Keratinocyte (primary cell): ENCODE results near the gene PAX7. TPM values are rescaled to one million over a fixed set of nuclear protein-coding genes. Genes with fewer than 3 reads are reported as not detected.

Experiments used
- DNase-seq: peaks from one replicate; pipeline ENCODE4 v3.0.0-alpha.2; 2011; ENCODE audit warnings: low read depth, missing footprints, low spot score
- FAIRE-seq: peaks from 2 replicates; lab custom pipeline; 2011; peaks lifted over from hg19 to GRCh38; lab: Jason Lieb, UNC
- H2AFZ ChIP-seq: 2 replicates; pipeline ENCODE4 v1.6.0; 2012; ENCODE audit warnings: low read length, control low read depth, inconsistent platforms; ENCODE audit not compliant: control insufficient read depth
- H3K27ac ChIP-seq: 2 replicates; pipeline ENCODE4 v1.5.1; 2011; ENCODE audit warnings: low read length; ENCODE audit not compliant: control insufficient read depth, insufficient read depth
- H3K27me3 ChIP-seq: 3 replicates; pipeline ENCODE4 v1.6.0; 2011; ENCODE audit warnings: low read length; ENCODE audit not compliant: control insufficient read depth, insufficient read depth; ENCODE audit errors: extremely low read depth
- H3K36me3 ChIP-seq, 2 experiments: 2 replicates in 1 of 2; 3 replicates in 1 of 2; pipeline ENCODE4 v1.5.1; 2011; ENCODE audit warnings: low read length in 2 of 2, mild to moderate bottlenecking in 1 of 2; ENCODE audit not compliant: control insufficient read depth in 2 of 2, insufficient read depth in 2 of 2; ENCODE audit errors: extremely low read depth in 1 of 2
- H3K4me1 ChIP-seq: 3 replicates; pipeline ENCODE4 v1.5.1; 2011; ENCODE audit warnings: low read length; ENCODE audit not compliant: control insufficient read depth, insufficient read depth; ENCODE audit errors: extremely low read depth
- H3K4me2 ChIP-seq: 3 replicates; pipeline ENCODE4 v1.6.0; 2011; ENCODE audit warnings: low read depth, low read length; ENCODE audit not compliant: control insufficient read depth, insufficient read depth; ENCODE audit errors: extremely low read depth
- H3K4me3 ChIP-seq, 3 experiments: fragments of 200-600 bp in 1 of 3; sonication (generic) in 1 of 3; 2 replicates in 2 of 3; 3 replicates in 1 of 3; pipeline ENCODE4 v1.5.1; 2011 to 2016; ENCODE audit warnings: low read length in 3 of 3, mild to moderate bottlenecking in 3 of 3, control low read depth in 2 of 3, inconsistent platforms in 1 of 3, low read depth in 1 of 3, mixed read lengths in 1 of 3, mixed run types in 1 of 3, moderate library complexity in 1 of 3; ENCODE audit not compliant: control insufficient read depth in 2 of 3, insufficient read depth in 2 of 3; ENCODE audit errors: extremely low read depth in 1 of 3
- H3K79me2 ChIP-seq: 2 replicates; pipeline ENCODE4 v1.6.0; 2012; ENCODE audit warnings: low read length; ENCODE audit not compliant: control insufficient read depth, insufficient read depth
- H3K9ac ChIP-seq: 3 replicates; pipeline ENCODE4 v1.6.0; 2011; ENCODE audit warnings: low read length; ENCODE audit not compliant: control insufficient read depth, insufficient read depth; ENCODE audit errors: extremely low read depth
- H3K9me1 ChIP-seq: 3 replicates; pipeline ENCODE4 v1.6.0; 2011; ENCODE audit warnings: low read length; ENCODE audit not compliant: control insufficient read depth, insufficient read depth; ENCODE audit errors: extremely low read depth
- H3K9me3 ChIP-seq: 2 replicates; pipeline ENCODE4 v1.5.1; 2012; ENCODE audit warnings: low read depth, low read length; ENCODE audit not compliant: control insufficient read depth
- H4K20me1 ChIP-seq: 3 replicates; pipeline ENCODE4 v1.6.0; 2011; ENCODE audit warnings: low read length; ENCODE audit not compliant: control insufficient read depth, insufficient read depth; ENCODE audit errors: extremely low read depth
- EZH2 ChIP-seq: IDR thresholded peaks from one replicate; pipeline ENCODE4 v1.6.1; 2012; ENCODE audit warnings: inconsistent platforms, mild to moderate bottlenecking, low read length, moderate library complexity
- dilution Hi-C: fragments of 300-500 bp; cut with MboI; formaldehyde crosslinking; loops from one replicate; pipeline ENCODE4 v1.7.0; 2020; ENCODE audit warnings: low sequenced_read_pairs; ENCODE audit not compliant: extremely low pct_ligation_motif_present
- polyA plus RNA-seq, 5 experiments: library from polyadenylated mRNA; depleted of rRNA in 3 of 5; stranded (reverse) in 3 of 5; stranded (forward) in 1 of 5; unstranded in 1 of 5; fragments of >200 nt; gene quantifications; 1 replicate in 1 of 5; 2 replicates in 3 of 5; 3 replicates in 1 of 5; pipeline versions ENCODE4 v1.2.1 to v1.2.3, GENCODE V29; 2011 to 2012; ENCODE audit warnings: missing spikeins in 2 of 5, low read depth in 1 of 5, low replicate concordance in 1 of 5
- TF ChIP-seq, protein P1 (sequence below), 3 experiments: IDR thresholded peaks in 1 of 3; conservative IDR thresholded peaks in 1 of 3; optimal IDR thresholded peaks in 1 of 3; 2 replicates in 2 of 3; 3 replicates in 1 of 3; pipeline versions ENCODE3 to v1.5.1; 2011; ENCODE audit warnings: low read length in 3 of 3, mild to moderate bottlenecking in 3 of 3, moderate library complexity in 2 of 3, control low read depth in 1 of 3, inconsistent platforms in 1 of 3; ENCODE audit not compliant: insufficient read depth in 2 of 3; ENCODE audit errors: extremely low read depth in 1 of 3

Gene PAX7
- polyA plus RNA-seq, 1 donor (not counting 4 experiments of a cell fraction or from before 2014, with no cell fraction given): not detected

DNA sequence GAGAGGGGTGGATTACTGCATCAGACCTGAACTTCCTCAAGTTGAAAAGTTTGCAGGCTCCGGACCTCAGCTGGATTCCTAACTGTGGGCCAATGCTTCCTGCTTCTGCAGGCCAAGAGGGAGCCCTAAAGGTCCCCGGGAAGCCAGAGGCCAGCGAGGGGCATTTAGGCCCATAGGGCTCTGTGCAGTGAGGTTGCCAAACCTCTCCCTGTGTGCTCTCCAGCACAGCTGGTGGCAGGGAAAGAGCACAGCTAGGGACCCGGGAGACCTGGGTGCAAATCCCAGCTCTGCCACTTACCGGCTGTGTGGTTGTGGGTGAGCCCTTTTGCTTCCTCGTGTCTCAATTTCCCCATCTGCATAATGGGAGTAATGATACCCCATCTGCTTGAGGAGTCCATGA is 100.5 kb downstream of the PAX7 start:
- Histone ChIP-seq H3K9me3 (no peaks in the 10 kb centered on the region), H2AFZ (no peak overlapping the region), H3K9me1 (no peaks in the 10 kb centered on the region), H3K27me3 (peaks cover 11% of the 10 kb centered on the region), H3K79me2 (no peaks in the 10 kb centered on the region), H3K27ac (no peak overlapping the region), H3K4me1 (no peaks in the 10 kb centered on the region), H3K9ac (no peak overlapping the region), H4K20me1 (no peaks in the 10 kb centered on the region), H3K36me3 (no peaks in the 10 kb centered on the region), H3K4me2 (no peak overlapping the region), H3K4me3 (no peak overlapping the region)
- dilution Hi-C loops: no loop called here
- TF ChIP-seq, protein P1, sequence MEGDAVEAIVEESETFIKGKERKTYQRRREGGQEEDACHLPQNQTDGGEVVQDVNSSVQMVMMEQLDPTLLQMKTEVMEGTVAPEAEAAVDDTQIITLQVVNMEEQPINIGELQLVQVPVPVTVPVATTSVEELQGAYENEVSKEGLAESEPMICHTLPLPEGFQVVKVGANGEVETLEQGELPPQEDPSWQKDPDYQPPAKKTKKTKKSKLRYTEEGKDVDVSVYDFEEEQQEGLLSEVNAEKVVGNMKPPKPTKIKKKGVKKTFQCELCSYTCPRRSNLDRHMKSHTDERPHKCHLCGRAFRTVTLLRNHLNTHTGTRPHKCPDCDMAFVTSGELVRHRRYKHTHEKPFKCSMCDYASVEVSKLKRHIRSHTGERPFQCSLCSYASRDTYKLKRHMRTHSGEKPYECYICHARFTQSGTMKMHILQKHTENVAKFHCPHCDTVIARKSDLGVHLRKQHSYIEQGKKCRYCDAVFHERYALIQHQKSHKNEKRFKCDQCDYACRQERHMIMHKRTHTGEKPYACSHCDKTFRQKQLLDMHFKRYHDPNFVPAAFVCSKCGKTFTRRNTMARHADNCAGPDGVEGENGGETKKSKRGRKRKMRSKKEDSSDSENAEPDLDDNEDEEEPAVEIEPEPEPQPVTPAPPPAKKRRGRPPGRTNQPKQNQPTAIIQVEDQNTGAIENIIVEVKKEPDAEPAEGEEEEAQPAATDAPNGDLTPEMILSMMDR (optimal IDR thresholded peaks at IDR 0.05 in 1 of 3, IDR thresholded peaks at IDR 0.05 in 1 of 3, conservative IDR thresholded peaks at IDR 0.05 in 1 of 3; ENCODE audit: extremely low read depth in 1 of 3, insufficient read depth in 2 of 3, low read length in 3 of 3): no peak
- no peak for TF ChIP-seq EZH2
- no peak for FAIRE-seq
- no peak for DNase-seq

DNA sequence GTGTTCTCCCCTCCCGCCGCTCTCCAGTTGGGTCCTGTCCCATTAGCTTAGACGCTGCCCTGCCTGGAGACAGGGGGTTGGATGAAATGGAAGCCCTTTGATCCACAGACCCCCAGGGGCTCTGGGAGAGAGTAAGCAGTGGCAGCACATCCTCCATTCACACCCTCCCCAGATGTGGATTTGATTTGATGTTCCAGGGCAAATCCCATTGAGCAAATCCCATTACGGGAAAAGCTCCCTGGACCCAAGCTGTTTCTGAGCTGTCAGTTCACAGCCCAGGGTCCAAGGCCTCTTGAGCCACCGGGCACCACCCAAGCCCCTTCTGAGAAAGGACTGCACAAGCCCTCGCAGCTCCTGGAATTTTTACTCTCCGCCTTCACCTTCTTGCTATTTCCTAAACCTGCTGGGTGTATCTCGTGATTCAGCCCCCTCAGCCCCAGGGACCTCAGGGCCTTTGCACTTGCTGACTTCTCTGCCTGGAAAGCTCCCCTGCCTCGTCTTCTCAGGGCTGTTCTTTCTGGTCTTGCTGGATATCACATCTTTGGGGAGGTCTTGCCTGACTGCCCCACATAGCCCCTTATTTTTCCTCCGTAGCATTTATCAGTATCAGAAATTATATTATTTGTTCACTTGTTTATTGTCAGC is 101.1 kb downstream of the PAX7 start:
- no peak overlapping the region for H3K4me2 ChIP-seq
- H3K27me3 ChIP-seq: peaks cover 9% of the 10 kb centered on the region
- H3K4me3 ChIP-seq: no peak overlapping the region
- H2AFZ ChIP-seq: no peak overlapping the region
- FAIRE-seq: no peak
- H3K9ac ChIP-seq: no peak overlapping the region
- H3K27ac ChIP-seq: no peak overlapping the region
- H3K9me3 ChIP-seq: no peaks in the 10 kb centered on the region
- H3K79me2 ChIP-seq: no peaks in the 10 kb centered on the region
- H4K20me1 ChIP-seq: no peaks in the 10 kb centered on the region
- dilution Hi-C loops: no loop called here
- TF ChIP-seq, protein P1 (optimal IDR thresholded peaks at IDR 0.05 in 1 of 3, IDR thresholded peaks at IDR 0.05 in 1 of 3, conservative IDR thresholded peaks at IDR 0.05 in 1 of 3; ENCODE audit: extremely low read depth in 1 of 3, insufficient read depth in 2 of 3, low read length in 3 of 3): no peak
- no peak for DNase-seq
- no peaks in the 10 kb centered on the region for H3K9me1 ChIP-seq
- no peaks in the 10 kb centered on the region for H3K4me1 ChIP-seq
- no peaks in the 10 kb centered on the region for H3K36me3 ChIP-seq
